ENCODE measurements around the gene MRPS16. TPM values are rescaled to one million over a fixed set of nuclear protein-coding genes. Genes with fewer than 3 reads are reported as not detected.

MRPS16 gene
- total RNA-seq, 1 experiment from 2014 or later, result 164 TPM

DNA sequence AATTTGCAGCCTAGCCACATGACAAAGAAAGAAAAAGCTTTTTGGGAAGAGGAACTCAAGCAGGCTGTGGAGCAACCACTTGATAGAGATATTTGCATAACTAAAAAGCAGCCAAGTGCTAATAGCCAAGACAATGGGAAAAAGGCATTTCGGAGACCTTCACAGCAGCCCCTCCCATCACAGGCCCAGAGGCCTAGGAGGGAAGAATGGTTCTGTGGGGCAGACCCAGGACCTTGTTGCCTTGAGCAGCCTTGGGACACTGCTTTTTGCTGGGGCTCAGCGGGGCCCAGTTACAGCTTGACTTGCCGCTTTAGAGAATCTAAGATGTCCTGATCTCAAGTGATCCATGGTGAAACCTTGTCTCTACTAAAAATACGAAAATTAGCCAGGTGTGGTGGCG, 46.1 kb downstream of the MRPS16 start:
- TF ChIP-seq, protein P1, sequence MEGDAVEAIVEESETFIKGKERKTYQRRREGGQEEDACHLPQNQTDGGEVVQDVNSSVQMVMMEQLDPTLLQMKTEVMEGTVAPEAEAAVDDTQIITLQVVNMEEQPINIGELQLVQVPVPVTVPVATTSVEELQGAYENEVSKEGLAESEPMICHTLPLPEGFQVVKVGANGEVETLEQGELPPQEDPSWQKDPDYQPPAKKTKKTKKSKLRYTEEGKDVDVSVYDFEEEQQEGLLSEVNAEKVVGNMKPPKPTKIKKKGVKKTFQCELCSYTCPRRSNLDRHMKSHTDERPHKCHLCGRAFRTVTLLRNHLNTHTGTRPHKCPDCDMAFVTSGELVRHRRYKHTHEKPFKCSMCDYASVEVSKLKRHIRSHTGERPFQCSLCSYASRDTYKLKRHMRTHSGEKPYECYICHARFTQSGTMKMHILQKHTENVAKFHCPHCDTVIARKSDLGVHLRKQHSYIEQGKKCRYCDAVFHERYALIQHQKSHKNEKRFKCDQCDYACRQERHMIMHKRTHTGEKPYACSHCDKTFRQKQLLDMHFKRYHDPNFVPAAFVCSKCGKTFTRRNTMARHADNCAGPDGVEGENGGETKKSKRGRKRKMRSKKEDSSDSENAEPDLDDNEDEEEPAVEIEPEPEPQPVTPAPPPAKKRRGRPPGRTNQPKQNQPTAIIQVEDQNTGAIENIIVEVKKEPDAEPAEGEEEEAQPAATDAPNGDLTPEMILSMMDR (conservative IDR thresholded peaks at IDR 0.05; ENCODE audit: low read depth, low read length), result no peak
- TF ChIP-seq EZH2 (IDR thresholded peaks at IDR 0.05; ENCODE audit: borderline replicate concordance, low read depth, low read length, poor library complexity, severe bottlenecking), result no peak
- Histone ChIP-seq H3K27me3 (replicated peaks; ENCODE audit: insufficient read depth, low read depth, low read length, poor library complexity) (no peaks in the 10 kb centered on the region), H3K4me1 (ENCODE audit: insufficient read depth, low read length, poor library complexity, severe bottlenecking) (no peaks in the 10 kb centered on the region), H3K27ac (ENCODE audit: low read depth, low read length, poor library complexity, severe bottlenecking) (no peak overlapping the region), H3K36me3 (ENCODE audit: insufficient read depth, low read length, poor library complexity, severe bottlenecking) (no peaks in the 10 kb centered on the region), H3K4me3 (ENCODE audit: low read depth, low read length, poor library complexity, severe bottlenecking) (no peak overlapping the region), H3K9me3 (ENCODE audit: low read depth, low read length, poor library complexity, severe bottlenecking) (no peaks in the 10 kb centered on the region)
- no TSS peak for BruUV-seq (replicated peaks)
- DNase-seq (ENCODE audit: low spot score), result no peak
- intact Hi-C loops (cut with micrococcal nuclease; ENCODE audit: unreplicated experiment), result no loop called here
- ChIA-PET POLR2A (ENCODE audit: low non-redundant PET) (no interaction called here), CTCF (no interaction called here)

DNA sequence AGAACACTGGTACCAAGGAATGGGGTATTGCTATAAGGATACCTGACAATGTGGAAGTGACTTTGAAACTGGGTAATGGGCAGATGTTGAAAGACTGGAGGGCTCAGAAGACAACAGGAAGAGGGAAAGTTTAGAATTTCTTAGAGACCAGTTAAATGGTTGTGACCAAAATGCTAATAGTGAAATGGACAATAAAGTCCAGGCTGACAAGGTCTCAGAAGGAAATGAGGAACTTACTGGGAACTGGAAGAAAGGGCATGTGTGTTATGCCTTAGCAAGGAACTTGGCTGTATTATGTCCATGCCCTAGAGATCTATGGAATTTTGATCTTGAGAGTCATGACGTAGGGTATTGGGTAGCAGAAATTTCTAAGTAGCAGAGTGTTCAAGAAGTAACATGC, 46.6 kb downstream of the MRPS16 start:
- H3K27me3 ChIP-seq (replicated peaks; ENCODE audit: insufficient read depth, low read depth, low read length, poor library complexity), result no peaks in the 10 kb centered on the region
- H3K4me3 ChIP-seq (ENCODE audit: low read depth, low read length, poor library complexity, severe bottlenecking), result no peak overlapping the region
- H3K36me3 ChIP-seq (ENCODE audit: insufficient read depth, low read length, poor library complexity, severe bottlenecking), result no peaks in the 10 kb centered on the region
- no peaks in the 10 kb centered on the region for H3K4me1 ChIP-seq (ENCODE audit: insufficient read depth, low read length, poor library complexity, severe bottlenecking)
- BruUV-seq (replicated peaks), result no TSS peak
- intact Hi-C loops (cut with micrococcal nuclease; ENCODE audit: unreplicated experiment), result no loop called here
- no peak overlapping the region for H3K27ac ChIP-seq (ENCODE audit: low read depth, low read length, poor library complexity, severe bottlenecking)
- no peaks in the 10 kb centered on the region for H3K9me3 ChIP-seq (ENCODE audit: low read depth, low read length, poor library complexity, severe bottlenecking)
- CTCF ChIA-PET, result no interaction called here
- no peak for DNase-seq (ENCODE audit: low spot score)
- no peak for TF ChIP-seq EZH2 (IDR thresholded peaks at IDR 0.05; ENCODE audit: borderline replicate concordance, low read depth, low read length, poor library complexity, severe bottlenecking)
- TF ChIP-seq, protein P1 (conservative IDR thresholded peaks at IDR 0.05; ENCODE audit: low read depth, low read length), result no peak
- POLR2A ChIA-PET (ENCODE audit: low non-redundant PET), result no interaction called here

DNA sequence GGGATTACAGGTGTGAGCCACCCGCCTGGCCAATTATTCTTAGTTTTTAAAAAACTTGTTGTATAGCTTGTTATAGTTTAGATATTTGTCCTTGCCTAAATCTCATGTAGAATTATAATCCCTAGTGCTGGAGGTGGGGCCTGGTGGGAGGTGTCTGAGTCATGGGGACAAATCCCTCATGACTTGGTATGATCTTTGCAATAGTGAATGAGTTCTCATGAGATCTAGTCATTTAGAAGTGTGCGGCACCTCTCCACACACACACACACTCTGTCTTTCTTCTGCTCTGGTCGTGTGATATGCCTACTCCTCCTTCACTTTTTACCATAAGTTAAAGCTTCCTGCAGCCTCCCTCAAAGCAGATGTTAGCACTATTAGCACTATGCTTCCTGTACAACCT, 47.4 kb downstream of the MRPS16 start:
- BruUV-seq (replicated peaks), result no TSS peak
- H3K36me3 ChIP-seq (ENCODE audit: insufficient read depth, low read length, poor library complexity, severe bottlenecking), result no peaks in the 10 kb centered on the region
- H3K27me3 ChIP-seq (replicated peaks; ENCODE audit: insufficient read depth, low read depth, low read length, poor library complexity), result no peaks in the 10 kb centered on the region
- no peaks in the 10 kb centered on the region for H3K9me3 ChIP-seq (ENCODE audit: low read depth, low read length, poor library complexity, severe bottlenecking)
- no peak overlapping the region for H3K4me3 ChIP-seq (ENCODE audit: low read depth, low read length, poor library complexity, severe bottlenecking)
- ChIA-PET POLR2A (ENCODE audit: low non-redundant PET) (no interaction called here), CTCF (no interaction called here)
- TF ChIP-seq, protein P1 (conservative IDR thresholded peaks at IDR 0.05; ENCODE audit: low read depth, low read length), result no peak
- no peak for TF ChIP-seq EZH2 (IDR thresholded peaks at IDR 0.05; ENCODE audit: borderline replicate concordance, low read depth, low read length, poor library complexity, severe bottlenecking)
- DNase-seq (ENCODE audit: low spot score), result no peak
- no peak overlapping the region for H3K27ac ChIP-seq (ENCODE audit: low read depth, low read length, poor library complexity, severe bottlenecking)
- intact Hi-C loops (cut with micrococcal nuclease; ENCODE audit: unreplicated experiment), result no loop called here
- no peaks in the 10 kb centered on the region for H3K4me1 ChIP-seq (ENCODE audit: insufficient read depth, low read length, poor library complexity, severe bottlenecking)

Other genes starting within 250 kb of the MRPS16 start
- 31.6 and 36.5 TPM in 2 replicates for gene P4HA1, start 155.8 kb downstream of the MRPS16 start, total RNA-seq (2021)
- gene NUDT13, start 142.2 kb downstream of the MRPS16 start, total RNA-seq (2021), result 2.0 and 2.1 TPM in 2 replicates
- 37.3 and 37.4 TPM in 2 replicates for gene ECD, start 84.6 kb downstream of the MRPS16 start, total RNA-seq (2021)
- gene FAM149B1, start 84.5 kb downstream of the MRPS16 start, total RNA-seq (2021), result 10.9 and 13.4 TPM in 2 replicates
- 69.1 and 72.9 TPM in 2 replicates for gene DNAJC9, start 5.4 kb downstream of the MRPS16 start, total RNA-seq (2021)
- 0.06 and 0.13 TPM in 2 replicates for gene CFAP70, start 106.2 kb upstream of the MRPS16 start, total RNA-seq (2021)
- gene ANXA7, start 161.4 kb upstream of the MRPS16 start, total RNA-seq (2021), result 151 and 156 TPM in 2 replicates
- 4.0 and 4.3 TPM in 2 replicates for gene MSS51, start 180.9 kb upstream of the MRPS16 start, total RNA-seq (2021)
- gene PPP3CB, start 243.4 kb upstream of the MRPS16 start, total RNA-seq (2021), result 57.8 and 60.2 TPM in 2 replicates

Data from A673 (cell line).